ENCODE measurements around the gene KCNN3.

The KCNN3 gene

GRCh38 chr1:154773551-154773950 is 96.5 kb downstream of the KCNN3 start:
- DNase-seq (ENCODE audit: low read depth) = no peak
- no peak for TF ChIP-seq CTCF (IDR thresholded peaks at IDR 0.05; ENCODE audit: low read depth, low read length, missing control alignments)
- no peak overlapping the region for H3K4me3 ChIP-seq (ENCODE audit: low read depth, low read length)
- in situ Hi-C loops (cut with HindIII; ENCODE audit: low sequenced_read_pairs) = no loop called here

GRCh38 chr1:154772606-154773506 is 97.2 kb downstream of the KCNN3 start:
- TF ChIP-seq CTCF (IDR thresholded peaks at IDR 0.05; ENCODE audit: low read depth, low read length, missing control alignments) = no peak
- in situ Hi-C loops (cut with HindIII; ENCODE audit: low sequenced_read_pairs) = no loop called here
- no peak for DNase-seq (ENCODE audit: low read depth)
- no peak overlapping the region for H3K4me3 ChIP-seq (ENCODE audit: low read depth, low read length)

- DNase-seq (ENCODE audit: low read depth) = no peak
- in situ Hi-C loops (cut with HindIII; ENCODE audit: low sequenced_read_pairs) = no loop called here
- no peak for TF ChIP-seq CTCF (IDR thresholded peaks at IDR 0.05; ENCODE audit: low read depth, low read length, missing control alignments)
- no peak overlapping the region for H3K4me3 ChIP-seq (ENCODE audit: low read depth, low read length)
Observed at GRCh38 chr1:154772056-154772455, 98.0 kb downstream of the KCNN3 start.

- in situ Hi-C loops (cut with HindIII; ENCODE audit: low sequenced_read_pairs) = no loop called here
- no peak overlapping the region for H3K4me3 ChIP-seq (ENCODE audit: low read depth, low read length)
- DNase-seq (ENCODE audit: low read depth) = no peak
- no peak for TF ChIP-seq CTCF (IDR thresholded peaks at IDR 0.05; ENCODE audit: low read depth, low read length, missing control alignments)
Observed at GRCh38 chr1:154770897-154771594, 99.0 kb downstream of the KCNN3 start.

GRCh38 chr1:154769193-154769895 is 100.7 kb downstream of the KCNN3 start:
- in situ Hi-C loops (cut with HindIII; ENCODE audit: low sequenced_read_pairs) = no loop called here
- no peak for DNase-seq (ENCODE audit: low read depth)
- H3K4me3 ChIP-seq (ENCODE audit: low read depth, low read length) = no peak overlapping the region
- no peak for TF ChIP-seq CTCF (IDR thresholded peaks at IDR 0.05; ENCODE audit: low read depth, low read length, missing control alignments)

GRCh38 chr1:154768456-154769125 is 101.5 kb downstream of the KCNN3 start:
- H3K4me3 ChIP-seq (ENCODE audit: low read depth, low read length) = no peak overlapping the region
- TF ChIP-seq CTCF (IDR thresholded peaks at IDR 0.05; ENCODE audit: low read depth, low read length, missing control alignments) = no peak
- in situ Hi-C loops (cut with HindIII; ENCODE audit: low sequenced_read_pairs) = no loop called here
- DNase-seq (ENCODE audit: low read depth) = no peak

Data from astrocyte of the cerebellum (primary cell).